Glutamatergic neuron (in vitro differentiated cells): ENCODE data around the gene SPAG17. TPM values are rescaled to one million over a fixed set of nuclear protein-coding genes. Genes with fewer than 3 reads are reported as not detected.

Experiments used
- DNase-seq: peaks from one replicate; pipeline ENCODE4 v3.0.0; 2022
- H3K27ac Mint-ChIP-seq: one replicate; pipeline ENCODE4 v1.8.0; 2020; ENCODE audit warnings: mild to moderate bottlenecking, mixed read lengths, inconsistent platforms; ENCODE audit not compliant: unreplicated experiment
- H3K27me3 Mint-ChIP-seq: one replicate; pipeline ENCODE4 v1.8.0; 2020; ENCODE audit warnings: mild to moderate bottlenecking, moderate library complexity, mixed read lengths, inconsistent platforms; ENCODE audit not compliant: unreplicated experiment
- H3K36me3 Mint-ChIP-seq: one replicate; pipeline ENCODE4 v1.8.0; 2020; ENCODE audit warnings: mild to moderate bottlenecking, mixed read lengths, inconsistent platforms; ENCODE audit not compliant: unreplicated experiment
- H3K4me1 Mint-ChIP-seq: one replicate; pipeline ENCODE4 v1.8.0; 2020; ENCODE audit warnings: mild to moderate bottlenecking, low read depth, mixed read lengths, inconsistent platforms; ENCODE audit not compliant: unreplicated experiment
- H3K4me3 Mint-ChIP-seq: one replicate; pipeline ENCODE4 v1.8.0; 2020; ENCODE audit warnings: mild to moderate bottlenecking, mixed read lengths, inconsistent platforms; ENCODE audit not compliant: unreplicated experiment
- H3K9me3 Mint-ChIP-seq: one replicate; pipeline ENCODE4 v1.8.0; 2020; ENCODE audit warnings: mild to moderate bottlenecking, moderate library complexity, mixed read lengths, inconsistent platforms; ENCODE audit not compliant: unreplicated experiment
- total RNA-seq: library from RNA; stranded (reverse); fragmentation: NEBNext Ultra II Directional; extraction: Animal tissue kit (Norgen Biotek cat#: 25700); gene quantifications from one replicate; pipeline ENCODE4 v1.2.1, GENCODE V29; 2021; ENCODE audit not compliant: unreplicated experiment
- TF ChIP-seq, protein P1 (sequence below): fragments of 200-600 bp; sonication (generic); IDR thresholded peaks from one replicate; pipeline ENCODE4 v1.5.0; 2021; ENCODE audit not compliant: partially characterized antibody, unreplicated experiment

SPAG17 gene
- total RNA-seq, 1 donor from 2014 or later, result not detected

DNA sequence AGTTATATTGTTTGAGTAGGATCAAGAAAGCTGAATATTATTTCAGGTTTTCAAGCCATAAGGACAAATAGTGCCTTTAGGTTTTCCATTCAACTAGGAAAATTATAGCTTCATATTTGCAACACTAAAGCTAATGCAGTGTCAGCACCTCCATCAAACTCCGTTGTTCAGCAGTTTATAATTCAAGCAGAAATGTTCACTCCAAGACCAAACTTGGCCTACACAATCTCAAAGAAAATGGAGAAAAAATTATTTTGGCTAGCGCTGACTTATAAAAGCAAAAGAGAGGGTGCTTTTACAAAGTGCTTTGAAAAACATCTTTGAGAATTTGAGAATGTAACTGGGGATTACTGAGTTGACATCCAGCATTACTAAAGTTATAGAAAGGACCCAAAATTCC is 1.4 kb downstream of the SPAG17 start:
- H3K4me1 Mint-ChIP-seq, result peaks cover 4% of the 10 kb centered on the region
- DNase-seq, result no peak
- no peaks in the 10 kb centered on the region for H3K9me3 Mint-ChIP-seq
- no peaks in the 10 kb centered on the region for H3K27me3 Mint-ChIP-seq
- no peak overlapping the region for H3K27ac Mint-ChIP-seq
- H3K36me3 Mint-ChIP-seq, result no peaks in the 10 kb centered on the region
- H3K4me3 Mint-ChIP-seq, result no peak overlapping the region
- TF ChIP-seq, protein P1, sequence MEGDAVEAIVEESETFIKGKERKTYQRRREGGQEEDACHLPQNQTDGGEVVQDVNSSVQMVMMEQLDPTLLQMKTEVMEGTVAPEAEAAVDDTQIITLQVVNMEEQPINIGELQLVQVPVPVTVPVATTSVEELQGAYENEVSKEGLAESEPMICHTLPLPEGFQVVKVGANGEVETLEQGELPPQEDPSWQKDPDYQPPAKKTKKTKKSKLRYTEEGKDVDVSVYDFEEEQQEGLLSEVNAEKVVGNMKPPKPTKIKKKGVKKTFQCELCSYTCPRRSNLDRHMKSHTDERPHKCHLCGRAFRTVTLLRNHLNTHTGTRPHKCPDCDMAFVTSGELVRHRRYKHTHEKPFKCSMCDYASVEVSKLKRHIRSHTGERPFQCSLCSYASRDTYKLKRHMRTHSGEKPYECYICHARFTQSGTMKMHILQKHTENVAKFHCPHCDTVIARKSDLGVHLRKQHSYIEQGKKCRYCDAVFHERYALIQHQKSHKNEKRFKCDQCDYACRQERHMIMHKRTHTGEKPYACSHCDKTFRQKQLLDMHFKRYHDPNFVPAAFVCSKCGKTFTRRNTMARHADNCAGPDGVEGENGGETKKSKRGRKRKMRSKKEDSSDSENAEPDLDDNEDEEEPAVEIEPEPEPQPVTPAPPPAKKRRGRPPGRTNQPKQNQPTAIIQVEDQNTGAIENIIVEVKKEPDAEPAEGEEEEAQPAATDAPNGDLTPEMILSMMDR, result no peak

GRCh38 chr1:118177998-118178397 is 7.0 kb downstream of the SPAG17 start:
- no peaks in the 10 kb centered on the region for H3K4me1 Mint-ChIP-seq
- H3K9me3 Mint-ChIP-seq, result peaks cover 1% of the 10 kb centered on the region
- H3K4me3 Mint-ChIP-seq, result no peak overlapping the region
- H3K27me3 Mint-ChIP-seq, result no peaks in the 10 kb centered on the region
- H3K27ac Mint-ChIP-seq, result no peak overlapping the region
- H3K36me3 Mint-ChIP-seq, result no peaks in the 10 kb centered on the region
- no peak for DNase-seq
- TF ChIP-seq, protein P1, result no peak

GRCh38 chr1:118169016-118169415 is 16.0 kb downstream of the SPAG17 start:
- DNase-seq, result no peak
- H3K9me3 Mint-ChIP-seq, result no peaks in the 10 kb centered on the region
- H3K27ac Mint-ChIP-seq, result no peak overlapping the region
- no peaks in the 10 kb centered on the region for H3K36me3 Mint-ChIP-seq
- TF ChIP-seq, protein P1, result no peak
- H3K4me3 Mint-ChIP-seq, result no peak overlapping the region
- H3K4me1 Mint-ChIP-seq, result no peaks in the 10 kb centered on the region
- H3K27me3 Mint-ChIP-seq, result no peaks in the 10 kb centered on the region

DNA sequence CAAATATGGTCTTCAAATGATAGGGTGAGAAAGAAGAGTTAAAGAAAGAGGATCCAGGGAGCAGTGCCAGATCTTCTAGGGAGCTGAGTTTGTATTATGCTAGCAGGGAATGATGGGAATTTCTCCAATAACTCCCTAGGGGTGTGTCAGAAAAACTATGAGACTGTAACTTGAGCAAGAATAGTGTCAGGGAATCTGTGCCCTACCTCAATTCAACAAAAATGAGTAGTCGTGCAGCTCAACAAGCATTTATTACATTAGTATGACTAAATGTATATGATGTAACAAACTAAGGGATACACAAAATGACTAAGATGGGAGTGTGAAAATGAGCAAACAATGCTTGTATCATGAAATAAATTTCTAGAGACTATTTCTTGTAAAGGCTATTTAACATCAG is 24.2 kb downstream of the SPAG17 start:
- Mint-ChIP-seq H3K27me3 (peaks cover 1% of the 10 kb centered on the region), H3K36me3 (no peaks in the 10 kb centered on the region), H3K4me1 (no peaks in the 10 kb centered on the region), H3K27ac (no peak overlapping the region), H3K4me3 (no peak overlapping the region), H3K9me3 (no peaks in the 10 kb centered on the region)
- no peak for DNase-seq
- TF ChIP-seq, protein P1, result no peak

DNA sequence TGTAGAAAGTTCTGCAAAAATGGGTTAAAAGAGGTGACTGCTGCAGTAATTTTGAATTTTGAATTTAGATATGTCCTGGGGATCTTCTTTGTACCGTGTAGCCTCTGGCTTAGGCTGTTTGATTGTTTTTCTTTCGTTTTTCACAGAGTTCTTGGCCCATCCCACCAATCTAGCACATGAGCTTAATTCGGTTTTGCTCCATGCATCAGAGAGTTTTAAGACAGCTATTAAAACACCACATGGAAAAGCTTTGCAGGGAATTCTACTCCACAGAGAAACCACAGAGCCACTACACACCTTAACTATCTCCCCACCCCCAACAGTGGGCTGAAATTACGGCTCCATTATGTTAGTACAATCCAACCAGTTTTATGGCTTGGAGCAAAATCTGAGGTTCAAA is 25.5 kb downstream of the SPAG17 start:
- Mint-ChIP-seq H3K4me1 (no peaks in the 10 kb centered on the region), H3K27ac (no peak overlapping the region), H3K27me3 (peaks cover 1% of the 10 kb centered on the region), H3K9me3 (no peaks in the 10 kb centered on the region), H3K4me3 (no peak overlapping the region), H3K36me3 (no peaks in the 10 kb centered on the region)
- TF ChIP-seq, protein P1, result no peak
- DNase-seq, result no peak
